MG63 (cell line): ENCODE measurements around the gene CHODL. TPM values are rescaled to one million over a fixed set of nuclear protein-coding genes. Genes with fewer than 3 reads are reported as not detected.

Experiments used
- DNase-seq: peaks from one replicate; pipeline ENCODE4 v3.0.0-alpha.2; 2020
- H3K27me3 ChIP-seq: fragments of 250-450 bp; sonication (Bioruptor Pico); 2 replicates; pipeline ENCODE4 v1.5.1; 2020; ENCODE audit warnings: mild to moderate bottlenecking, moderate library complexity
- H3K36me3 ChIP-seq: fragments of 250-450 bp; sonication (Bioruptor Pico); 2 replicates; pipeline ENCODE4 v1.5.1; 2020; ENCODE audit warnings: mild to moderate bottlenecking, moderate library complexity
- H3K4me3 ChIP-seq: fragments of 250-450 bp; sonication (Bioruptor Pico); 2 replicates; pipeline ENCODE4 v1.5.1; 2020; ENCODE audit warnings: mild to moderate bottlenecking, moderate library complexity
- H3K9me3 ChIP-seq: fragments of 250-450 bp; sonication (Bioruptor Pico); 2 replicates; pipeline ENCODE4 v1.5.1; 2020; ENCODE audit warnings: mild to moderate bottlenecking, moderate library complexity
- total RNA-seq: library from RNA; depleted of rRNA; stranded (reverse); fragments of >200 nt; shearing (Covaris generic); gene quantifications from 2 replicates; pipeline ENCODE4 v1.2.3, GENCODE V29; 2014; ENCODE audit warnings: low replicate concordance; rRNA removed

The CHODL gene
- total RNA-seq, 1 experiment from 2014 or later, result 7.6 TPM

DNA sequence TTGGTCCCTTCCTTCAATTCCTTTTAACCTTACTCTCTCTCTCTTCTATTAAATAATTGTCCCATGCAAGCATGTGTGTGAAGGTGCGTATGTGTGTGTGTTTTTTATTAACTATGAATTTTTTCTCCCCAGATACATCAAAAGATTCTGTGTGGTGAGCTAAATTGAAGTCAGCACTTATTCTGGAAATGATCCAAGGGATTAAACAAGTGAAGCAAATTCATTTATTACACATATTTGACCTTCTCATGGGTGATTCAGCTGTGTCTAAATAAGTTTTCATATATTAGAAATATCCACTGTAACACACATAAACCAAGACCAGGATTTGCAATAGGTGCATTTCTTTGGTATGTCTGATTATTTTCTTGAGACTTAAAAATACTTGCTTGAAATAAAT lies 24.3 kb downstream of the CHODL start:
- H3K4me3 ChIP-seq, result no peak overlapping the region
- DNase-seq, result no peak
- H3K36me3 ChIP-seq, result no peaks in the 10 kb centered on the region
- H3K27me3 ChIP-seq, result no peaks in the 10 kb centered on the region
- H3K9me3 ChIP-seq, result no peaks in the 10 kb centered on the region

GRCh38 chr21:18269856-18270255 lies 25.2 kb downstream of the CHODL start:
- Histone ChIP-seq H3K27me3 (no peaks in the 10 kb centered on the region), H3K9me3 (no peaks in the 10 kb centered on the region), H3K36me3 (no peaks in the 10 kb centered on the region), H3K4me3 (no peak overlapping the region)
- DNase-seq, result no peak

GRCh38 chr21:18273400-18273799 lies 28.8 kb downstream of the CHODL start:
- H3K9me3 ChIP-seq, result no peaks in the 10 kb centered on the region
- H3K27me3 ChIP-seq, result no peaks in the 10 kb centered on the region
- no peak for DNase-seq
- no peaks in the 10 kb centered on the region for H3K36me3 ChIP-seq
- H3K4me3 ChIP-seq, result no peak overlapping the region

GRCh38 chr21:18274370-18274769 lies 29.7 kb downstream of the CHODL start:
- Histone ChIP-seq H3K27me3 (no peaks in the 10 kb centered on the region), H3K36me3 (no peaks in the 10 kb centered on the region), H3K4me3 (no peak overlapping the region), H3K9me3 (no peaks in the 10 kb centered on the region)
- no peak for DNase-seq

GRCh38 chr21:18275781-18276180 lies 31.1 kb downstream of the CHODL start:
- no peaks in the 10 kb centered on the region for H3K27me3 ChIP-seq
- no peaks in the 10 kb centered on the region for H3K9me3 ChIP-seq
- DNase-seq, result no peak
- H3K36me3 ChIP-seq, result no peaks in the 10 kb centered on the region
- H3K4me3 ChIP-seq, result no peak overlapping the region

GRCh38 chr21:18285379-18285778 lies 40.7 kb downstream of the CHODL start:
- DNase-seq, result no peak
- H3K36me3 ChIP-seq, result no peaks in the 10 kb centered on the region
- no peaks in the 10 kb centered on the region for H3K9me3 ChIP-seq
- H3K4me3 ChIP-seq, result no peak overlapping the region
- no peaks in the 10 kb centered on the region for H3K27me3 ChIP-seq

- no peak for DNase-seq
- Histone ChIP-seq H3K9me3 (no peaks in the 10 kb centered on the region), H3K27me3 (no peaks in the 10 kb centered on the region), H3K36me3 (no peaks in the 10 kb centered on the region), H3K4me3 (no peak overlapping the region)
Observed at GRCh38 chr21:18289876-18290275, 45.2 kb downstream of the CHODL start.

DNA sequence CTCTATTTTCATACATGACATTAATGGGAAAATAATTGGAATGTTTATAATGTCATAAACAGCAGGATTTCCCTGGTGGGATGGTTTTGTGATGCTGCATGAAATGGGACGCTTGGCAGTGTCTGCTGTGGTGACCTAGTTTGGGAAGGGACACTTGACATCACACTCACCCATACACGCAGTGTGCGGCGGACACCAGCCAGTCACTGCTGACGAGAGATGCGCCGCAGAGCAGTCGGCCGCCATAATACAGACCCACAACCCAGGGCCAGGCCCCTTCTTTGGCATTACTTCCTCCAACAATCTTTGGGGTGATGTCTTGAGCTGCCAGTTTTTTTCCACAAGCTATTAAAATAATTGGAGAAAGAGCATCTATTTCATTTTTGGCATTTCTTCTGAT lies 49.5 kb downstream of the CHODL start:
- Histone ChIP-seq H3K4me3 (no peak overlapping the region), H3K9me3 (no peaks in the 10 kb centered on the region), H3K27me3 (no peaks in the 10 kb centered on the region), H3K36me3 (no peaks in the 10 kb centered on the region)
- no peak for DNase-seq

DNA sequence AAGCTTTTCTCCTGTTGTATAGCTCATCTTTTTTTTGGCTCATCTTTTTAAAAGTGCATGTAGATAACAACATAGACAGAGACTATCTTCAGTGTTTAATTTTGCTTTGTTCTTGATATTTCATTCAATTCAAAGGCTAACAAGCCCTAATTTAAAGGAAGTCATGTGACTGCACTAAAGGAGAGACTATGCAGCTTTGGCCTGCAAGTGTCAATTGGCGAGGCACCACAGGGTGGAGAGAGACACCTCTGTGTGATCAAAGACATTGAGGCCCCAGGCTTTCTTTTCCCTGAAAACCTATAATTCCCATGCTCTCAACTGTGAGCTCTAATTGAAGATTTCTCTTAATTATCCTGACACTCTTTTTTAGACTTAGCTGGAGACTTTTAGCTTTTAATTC lies 53.6 kb downstream of the CHODL start:
- Histone ChIP-seq H3K9me3 (no peaks in the 10 kb centered on the region), H3K27me3 (no peaks in the 10 kb centered on the region), H3K4me3 (no peak overlapping the region), H3K36me3 (no peaks in the 10 kb centered on the region)
- no peak for DNase-seq

Other genes with a start within 250 kb of the CHODL start
- gene TMPRSS15, start 159.0 kb downstream of the CHODL start, total RNA-seq, result 0.20 TPM in 1 of 2 replicates, not detected in the other